Measurements from ENCODE around the gene LTC4S. TPM values are rescaled to one million over a fixed set of nuclear protein-coding genes. Genes with fewer than 3 reads are reported as not detected.

LTC4S gene
- total RNA-seq, 1 donor from 2014 or later: 5.5 TPM

- no peak overlapping the region for H3K4me3 Mint-ChIP-seq (ENCODE audit: low read depth)
Observed at GRCh38 chr5:179762781-179763176, 31.0 kb upstream of the LTC4S start.

GRCh38 chr5:179763215-179763945, 30.4 kb upstream of the LTC4S start:
- TF ChIP-seq CTCF (IDR thresholded peaks at IDR 0.05; ENCODE audit: unreplicated experiment): peak; percentile 91
- Mint-ChIP-seq H3K27me3 (no peaks in the 10 kb centered on the region), H3K4me3 (ENCODE audit: low read depth) (no peak overlapping the region), H3K36me3 (ENCODE audit: insufficient read depth) (peaks cover 10% of the 10 kb centered on the region), H3K4me1 (ENCODE audit: low read depth) (peaks cover 41% of the 10 kb centered on the region), H3K9me3 (ENCODE audit: low read depth) (no peaks in the 10 kb centered on the region), H3K27ac (peak overlapping the region; percentile 91)
- peak; percentile 36 for DNase-seq (ENCODE audit: low spot score, unreplicated experiment)

More at GRCh38 chr5:179762781-179763176, 31.0 kb upstream of the LTC4S start:
- Mint-ChIP-seq H3K27me3 (no peaks in the 10 kb centered on the region), H3K27ac (peak overlapping the region; percentile 66), H3K4me1 (ENCODE audit: low read depth) (peaks cover 41% of the 10 kb centered on the region), H3K9me3 (ENCODE audit: low read depth) (no peaks in the 10 kb centered on the region), H3K36me3 (ENCODE audit: insufficient read depth) (peaks cover 8% of the 10 kb centered on the region)
- DNase-seq (ENCODE audit: low spot score, unreplicated experiment): no peak
- no peak for TF ChIP-seq CTCF (IDR thresholded peaks at IDR 0.05; ENCODE audit: unreplicated experiment)

GRCh38 chr5:179764056-179764455, 29.7 kb upstream of the LTC4S start:
- no peak for DNase-seq (ENCODE audit: low spot score, unreplicated experiment)
- no peaks in the 10 kb centered on the region for H3K9me3 Mint-ChIP-seq (ENCODE audit: low read depth)
- H3K27ac Mint-ChIP-seq: peak overlapping the region; percentile 91
- peaks cover 12% of the 10 kb centered on the region for H3K36me3 Mint-ChIP-seq (ENCODE audit: insufficient read depth)
- no peak for TF ChIP-seq CTCF (IDR thresholded peaks at IDR 0.05; ENCODE audit: unreplicated experiment)
- peaks cover 40% of the 10 kb centered on the region for H3K4me1 Mint-ChIP-seq (ENCODE audit: low read depth)
- H3K4me3 Mint-ChIP-seq (ENCODE audit: low read depth): no peak overlapping the region
- H3K27me3 Mint-ChIP-seq: no peaks in the 10 kb centered on the region

GRCh38 chr5:179765400-179765799, 28.4 kb upstream of the LTC4S start:
- no peak for TF ChIP-seq CTCF (IDR thresholded peaks at IDR 0.05; ENCODE audit: unreplicated experiment)

GRCh38 chr5:179766021-179766725, 27.6 kb upstream of the LTC4S start:
- Mint-ChIP-seq H3K9me3 (ENCODE audit: low read depth) (no peaks in the 10 kb centered on the region), H3K27ac (peak overlapping the region; percentile 59), H3K4me3 (ENCODE audit: low read depth) (no peak overlapping the region), H3K36me3 (ENCODE audit: insufficient read depth) (peaks cover 23% of the 10 kb centered on the region), H3K4me1 (ENCODE audit: low read depth) (peaks cover 26% of the 10 kb centered on the region), H3K27me3 (no peaks in the 10 kb centered on the region)
- TF ChIP-seq CTCF (IDR thresholded peaks at IDR 0.05; ENCODE audit: unreplicated experiment): no peak
- DNase-seq (ENCODE audit: low spot score, unreplicated experiment): no peak

More at GRCh38 chr5:179765400-179765799, 28.4 kb upstream of the LTC4S start:
- no peak overlapping the region for H3K27ac Mint-ChIP-seq
- no peaks in the 10 kb centered on the region for H3K9me3 Mint-ChIP-seq (ENCODE audit: low read depth)
- no peak for DNase-seq (ENCODE audit: low spot score, unreplicated experiment)
- peaks cover 19% of the 10 kb centered on the region for H3K36me3 Mint-ChIP-seq (ENCODE audit: insufficient read depth)
- H3K27me3 Mint-ChIP-seq: no peaks in the 10 kb centered on the region
- H3K4me3 Mint-ChIP-seq (ENCODE audit: low read depth): no peak overlapping the region
- H3K4me1 Mint-ChIP-seq (ENCODE audit: low read depth): peaks cover 28% of the 10 kb centered on the region

Data from progenitor cell of endocrine pancreas (in vitro differentiated cells).